NCI-H1092 (cell line): ENCODE measurements around the gene CDRT4.
"Not testable (repeated sequence)": the region's sequence is repeated elsewhere in the genome, so short reads cannot be mapped to it uniquely, and the experiment has no call there.

Source experiments
- DNase-seq: peaks from one replicate; lab custom pipeline; 2025; lab: John Stamatoyannopoulos, UW

The CDRT4 gene

DNA sequence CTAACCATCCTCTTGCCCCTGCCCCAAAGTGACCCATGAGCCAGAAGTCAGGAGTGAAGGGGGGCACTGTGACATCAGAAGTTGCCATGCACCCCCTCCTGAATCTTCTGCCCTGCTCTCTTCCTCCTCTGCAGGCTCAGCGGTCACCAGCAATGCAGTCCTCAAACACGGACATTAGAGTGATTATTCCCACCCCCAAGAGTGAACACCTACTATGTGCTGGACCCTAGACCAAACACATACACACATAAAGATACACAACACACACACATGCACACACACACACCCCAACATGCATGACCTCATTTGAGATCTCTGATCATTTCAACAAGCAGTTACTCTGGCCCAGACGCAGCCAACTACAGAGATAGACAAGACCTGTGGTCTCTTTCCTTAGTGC, at the start of gene CDRT4:
TSS of gene CDRT4 (minus strand) at position 30 of the 400 bp plus-strand sequence. CDS start 27,383 bp downstream, outside the sequence.
- DNase-seq = no peak

DNA sequence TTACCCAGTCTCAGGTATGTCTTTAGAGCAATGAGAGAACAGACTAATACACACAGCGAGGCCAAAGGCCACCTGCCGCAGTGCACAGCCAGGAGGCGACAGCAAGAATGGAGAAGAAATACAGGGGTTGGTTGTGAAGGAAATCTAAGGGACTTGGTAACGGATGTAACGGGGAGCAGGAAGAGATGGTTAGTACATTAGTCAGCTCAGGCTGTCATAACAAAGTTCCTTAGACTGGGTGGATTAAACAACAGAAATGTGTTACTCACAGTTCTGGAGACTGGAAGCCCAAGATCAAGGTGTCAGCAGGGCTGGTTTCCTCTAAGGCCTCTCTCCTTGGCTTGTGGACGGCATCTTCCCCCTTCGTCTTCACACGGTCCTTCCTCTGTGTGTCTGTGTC, 48.7 kb upstream of the CDRT4 start:
- no peak for DNase-seq

DNA sequence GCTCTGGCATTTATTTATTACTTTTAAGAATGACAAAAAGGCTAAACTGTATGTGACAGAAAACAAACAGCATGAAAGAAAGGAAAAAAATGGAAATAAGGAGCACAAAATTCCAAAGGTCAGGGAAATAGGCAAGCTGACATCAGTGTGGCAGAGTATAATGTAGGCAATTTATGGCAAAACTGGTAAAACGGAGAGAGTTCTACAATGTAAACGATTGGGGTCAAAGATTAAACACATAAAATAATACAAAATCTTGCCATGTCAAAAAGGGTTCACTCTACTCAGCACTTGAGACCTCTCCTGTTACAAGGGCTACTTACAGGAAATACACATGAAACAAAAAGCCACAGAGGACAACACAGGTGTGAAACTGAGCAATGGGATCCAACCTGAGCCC, 47.0 kb upstream of the CDRT4 start:
- DNase-seq = no peak

DNA sequence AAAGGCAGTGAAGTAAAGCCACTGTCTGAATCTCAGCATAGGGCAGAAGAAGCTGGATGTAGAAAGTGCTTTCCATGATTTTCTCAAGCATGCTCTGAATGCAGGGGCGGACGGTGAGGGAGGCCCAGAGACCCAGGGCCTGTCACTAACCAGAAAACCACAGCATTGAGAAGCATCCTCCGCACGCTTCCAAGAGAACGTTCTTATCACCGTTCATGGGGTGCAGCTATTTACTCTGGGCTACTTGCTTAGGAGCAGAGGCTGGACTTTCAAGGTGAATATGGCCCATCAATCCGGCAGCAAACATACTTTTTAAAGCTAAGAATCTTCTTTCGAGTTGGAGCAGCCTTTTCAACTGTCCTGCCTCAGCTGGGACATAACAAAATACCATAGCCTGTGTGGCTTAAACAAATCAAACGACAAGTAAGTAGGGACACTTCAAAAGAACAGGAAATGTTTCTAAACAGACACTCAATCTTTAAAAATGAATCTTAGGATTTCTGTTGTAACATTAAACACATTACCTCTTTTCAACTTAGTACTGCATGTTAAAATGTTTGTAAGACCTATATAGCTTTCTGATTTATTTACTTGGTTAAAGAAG, 46.5 kb upstream of the CDRT4 start:
- DNase-seq = no peak

GRCh38 chr17:15513058-15513791, 45.8 kb upstream of the CDRT4 start:
- no peak for DNase-seq

DNA sequence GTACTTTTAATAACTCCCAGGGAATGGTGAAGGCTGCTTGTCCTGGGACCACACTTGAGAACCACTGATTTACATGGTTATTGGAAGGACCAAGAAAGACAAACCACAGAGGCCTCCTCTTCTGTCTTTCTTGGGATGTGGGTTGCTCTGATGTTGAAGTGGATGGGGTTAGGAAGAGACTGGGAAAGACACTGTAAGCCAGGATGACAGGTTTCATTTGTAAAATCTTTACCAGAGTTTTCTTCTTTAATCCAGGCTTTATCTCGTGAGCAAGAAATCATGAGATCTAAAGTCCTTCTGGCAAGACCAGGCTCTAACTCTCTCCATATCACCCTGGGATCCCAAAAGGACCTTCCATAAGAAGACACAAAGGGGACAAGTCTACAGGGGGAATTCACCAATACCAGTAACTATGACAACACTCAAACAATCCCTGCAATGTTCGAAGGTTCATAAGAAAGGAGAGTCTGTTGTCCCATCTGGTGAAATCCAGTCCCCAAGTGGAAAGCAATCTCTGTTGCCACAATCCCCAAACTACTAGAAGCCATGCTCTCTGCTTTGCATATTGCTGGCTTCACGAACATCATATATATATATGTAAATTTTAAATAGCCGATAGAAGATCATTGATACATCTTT, 44.8 kb upstream of the CDRT4 start:
- DNase-seq = no peak

DNA sequence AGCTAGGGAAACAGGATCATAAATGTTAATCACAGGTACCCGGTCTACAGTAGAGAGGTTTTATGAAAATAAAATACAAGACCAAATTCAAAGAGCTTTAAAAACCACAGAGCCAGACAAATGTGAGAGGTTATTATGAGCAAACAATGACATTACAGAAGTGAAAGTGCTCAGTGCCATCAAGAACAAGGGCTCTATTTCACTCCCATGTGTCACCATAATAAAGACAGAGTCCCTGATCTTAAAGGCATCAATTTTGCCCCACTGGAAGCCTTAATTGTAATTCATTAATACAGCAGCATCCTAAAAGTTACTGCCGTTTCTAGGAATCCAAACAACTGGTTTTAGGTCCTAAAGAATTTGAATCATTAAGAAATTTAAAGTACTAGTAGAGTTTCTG, 43.7 kb upstream of the CDRT4 start:
- DNase-seq = no peak

DNA sequence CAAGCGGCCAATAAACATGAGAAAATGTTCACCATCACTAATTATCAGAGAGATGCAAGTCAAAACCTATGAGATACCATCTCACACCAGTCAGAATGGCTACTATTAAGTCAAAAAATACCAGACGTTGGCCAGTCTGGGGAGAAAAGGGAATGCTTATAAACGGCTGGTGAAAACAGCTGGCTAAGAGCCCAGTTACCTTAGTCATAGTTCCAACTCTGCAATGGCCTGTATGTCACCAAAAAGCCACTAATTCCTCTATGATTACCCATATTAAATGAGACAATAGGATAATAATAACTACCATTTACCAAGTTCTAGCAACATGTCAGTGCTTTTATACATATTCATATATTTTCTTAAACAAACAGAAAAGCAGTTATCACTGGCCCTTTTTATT, 42.9 kb upstream of the CDRT4 start:
- DNase-seq = no peak

GRCh38 chr17:15509095-15509494, 41.7 kb upstream of the CDRT4 start:
- no peak for DNase-seq

- no peak for DNase-seq
Observed at GRCh38 chr17:15508466-15508865, 41.0 kb upstream of the CDRT4 start.

DNA sequence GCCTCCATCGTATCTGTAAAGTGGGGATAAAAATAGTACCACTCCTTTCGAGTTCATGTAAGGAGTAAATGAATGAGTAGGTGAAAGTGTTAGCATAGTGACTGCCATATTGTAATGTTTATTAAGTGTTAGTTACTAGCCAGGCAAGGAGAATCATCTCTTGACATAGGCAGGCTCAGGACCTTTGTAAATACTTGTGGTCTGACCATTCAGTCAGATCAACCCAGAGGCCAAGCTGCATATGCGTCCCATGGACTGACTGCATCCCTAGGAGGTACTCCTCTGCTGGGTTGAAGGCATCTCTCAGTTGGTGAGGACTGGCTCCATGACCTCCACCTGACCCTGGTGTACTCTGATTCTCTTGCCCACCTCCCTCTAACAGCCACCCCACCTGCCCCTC, 40.5 kb upstream of the CDRT4 start:
- no peak for DNase-seq

DNA sequence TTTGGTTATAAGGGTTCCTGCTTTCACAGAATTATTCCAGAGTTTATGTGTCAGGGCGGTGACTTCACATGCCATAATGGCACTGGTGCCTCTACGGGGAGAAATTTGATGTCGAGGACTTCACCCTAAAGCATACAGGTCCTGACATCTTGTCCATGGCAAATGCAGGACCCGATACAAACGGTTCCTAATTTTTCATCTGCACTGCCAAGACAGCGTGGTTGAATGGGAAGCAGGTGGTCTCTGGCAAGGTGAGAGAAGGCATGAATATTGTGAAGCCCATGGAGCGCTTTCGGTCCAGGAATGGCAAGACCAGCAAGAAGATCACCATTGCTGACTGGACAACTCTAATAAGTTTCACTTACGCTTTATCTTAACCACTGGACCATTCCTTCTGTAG, 39.6 kb upstream of the CDRT4 start:
- DNase-seq = no peak

DNA sequence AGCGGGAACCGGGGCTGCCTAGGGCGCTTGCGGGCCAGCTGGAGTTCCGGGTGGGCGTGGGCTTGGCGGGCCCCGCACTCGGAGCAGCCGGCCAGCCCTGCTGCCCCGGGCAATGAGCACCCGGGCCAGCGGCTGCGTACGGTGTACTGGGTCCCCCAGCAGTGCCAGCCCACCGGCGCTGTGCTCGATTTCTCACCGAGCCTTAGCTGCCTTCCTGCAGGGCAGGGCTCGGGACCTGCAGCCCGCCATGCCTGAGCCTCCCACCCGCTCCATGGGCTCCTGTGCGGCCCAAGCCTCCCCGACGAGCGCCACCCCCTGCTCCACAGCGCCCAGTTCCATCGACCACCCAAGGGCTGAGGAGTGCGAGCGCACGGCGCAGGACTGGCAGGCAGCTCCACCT, 38.3 kb upstream of the CDRT4 start:
- DNase-seq = not testable (repeated sequence)

DNA sequence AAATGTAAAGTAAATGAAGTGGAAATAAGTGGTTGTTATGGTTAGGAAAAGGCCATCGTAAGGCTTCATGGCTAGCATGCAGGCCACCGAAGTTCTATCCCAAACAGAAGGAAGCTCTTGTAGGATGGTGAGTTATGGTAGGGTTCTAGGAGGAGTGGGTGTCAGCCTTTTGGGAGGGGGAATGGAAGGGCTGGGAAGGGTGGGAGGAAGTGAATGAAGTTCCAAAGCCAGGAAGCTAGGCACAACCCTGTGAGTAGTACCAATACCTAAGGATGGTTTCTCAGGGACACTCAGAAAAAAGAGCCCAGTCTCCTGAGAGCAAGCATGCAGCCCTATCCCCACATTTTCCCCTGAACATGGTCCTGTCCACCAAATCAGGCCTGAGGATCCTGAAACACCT, 36.3 kb upstream of the CDRT4 start:
- DNase-seq = no peak

DNA sequence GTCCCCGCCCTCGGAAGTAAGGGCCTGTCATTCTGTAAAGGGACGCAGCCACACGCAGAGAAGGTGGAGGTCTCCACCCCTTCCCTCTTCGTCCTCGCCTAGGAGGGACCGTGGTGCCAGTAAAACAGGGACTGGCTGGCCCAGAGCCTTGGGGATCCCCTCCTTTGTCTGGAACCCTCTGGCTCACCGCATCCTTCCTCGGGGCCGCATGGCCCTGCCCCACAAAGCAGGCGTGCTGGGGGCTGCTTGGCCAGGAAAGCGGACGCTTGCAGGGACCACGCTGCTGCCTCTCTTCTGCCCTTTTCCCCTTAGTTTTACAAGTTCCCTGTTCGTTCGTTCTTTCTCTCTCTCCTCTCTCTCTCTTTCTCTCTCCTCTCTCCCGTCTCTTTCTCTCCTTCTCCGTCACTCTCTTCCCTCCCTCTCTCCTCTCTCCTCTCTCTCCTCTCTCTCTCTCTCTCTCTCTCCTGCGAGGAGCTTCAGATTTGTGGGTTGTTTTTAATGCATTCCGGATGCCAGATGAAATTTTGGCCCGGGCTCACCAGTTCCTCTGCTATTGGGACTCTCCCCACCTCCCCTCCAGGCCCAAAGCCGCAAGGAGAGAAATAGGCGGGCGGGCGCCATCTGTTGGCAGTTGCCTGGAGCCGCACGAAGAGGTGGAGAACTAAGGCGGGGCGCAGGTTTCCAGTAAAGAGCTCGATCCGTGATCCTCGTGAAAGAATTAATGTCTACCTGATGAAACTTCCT, 35.1 kb upstream of the CDRT4 start:
- no peak for DNase-seq

DNA sequence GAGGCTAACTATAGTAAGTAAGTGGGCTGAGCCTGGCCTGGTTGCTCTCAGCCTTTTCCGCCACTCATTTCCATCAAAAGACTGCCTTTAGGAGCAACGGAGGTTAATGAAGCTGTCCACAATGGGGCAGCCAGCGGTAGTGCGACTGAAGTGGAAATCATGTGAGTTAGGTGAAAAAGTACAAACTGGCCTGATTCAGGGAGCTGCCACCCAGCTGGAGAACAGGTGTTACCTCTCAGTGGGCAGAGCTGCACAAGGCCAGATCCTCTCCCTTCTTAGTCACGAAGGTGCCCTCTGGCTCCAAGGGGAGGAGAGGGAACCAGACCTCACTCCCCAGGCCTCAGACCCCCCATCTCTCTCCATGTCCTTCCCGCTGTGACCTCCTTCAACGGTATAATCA, 34.4 kb upstream of the CDRT4 start:
- DNase-seq = no peak

- no peak for DNase-seq
Observed at GRCh38 chr17:15501282-15501681, 33.9 kb upstream of the CDRT4 start.

- DNase-seq = no peak
Observed at GRCh38 chr17:15498107-15498506, 30.7 kb upstream of the CDRT4 start.

DNA sequence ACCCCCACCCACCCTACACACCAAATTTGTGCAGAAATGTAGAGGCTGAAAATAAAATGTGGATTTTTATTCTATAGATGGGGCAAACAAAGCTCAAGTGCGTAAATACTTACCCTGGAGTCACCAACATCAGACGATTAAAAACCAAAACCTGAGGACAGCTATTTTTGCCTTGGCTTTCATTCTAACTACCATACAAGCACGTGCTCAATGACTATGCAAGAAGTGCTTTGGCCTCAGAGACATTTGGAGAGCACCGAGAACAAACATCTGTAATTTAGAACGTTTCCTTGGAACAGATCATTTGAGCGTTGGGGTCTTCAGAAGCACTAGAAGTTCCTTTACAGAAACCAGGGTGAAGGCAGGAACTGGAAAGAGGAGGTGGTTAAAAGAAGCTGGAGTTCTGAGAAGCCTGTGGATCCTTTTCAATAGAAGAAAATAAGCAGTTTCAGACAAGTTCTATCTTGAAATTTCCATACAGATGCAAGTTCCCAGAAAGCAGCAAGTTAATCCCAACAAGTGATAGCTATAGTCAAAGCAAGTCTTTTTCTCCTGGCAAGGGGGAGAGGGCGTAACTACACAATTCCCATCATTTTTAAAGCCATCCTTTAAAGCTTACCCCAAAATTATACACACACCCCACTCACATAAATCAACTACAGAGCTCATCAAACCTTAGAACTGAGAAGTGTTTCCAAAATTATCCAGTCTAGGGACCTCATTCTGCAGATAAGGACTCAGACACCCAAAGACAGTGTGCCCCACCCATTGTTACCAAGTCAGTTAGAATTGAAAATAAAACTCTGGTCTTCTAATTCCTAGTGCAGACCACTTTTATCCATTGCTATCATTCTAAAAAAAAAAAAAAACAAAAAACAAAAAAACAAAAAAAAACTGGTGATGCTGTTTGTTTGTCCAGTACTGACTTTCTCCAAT, 29.6 kb upstream of the CDRT4 start:
- DNase-seq = no peak

DNA sequence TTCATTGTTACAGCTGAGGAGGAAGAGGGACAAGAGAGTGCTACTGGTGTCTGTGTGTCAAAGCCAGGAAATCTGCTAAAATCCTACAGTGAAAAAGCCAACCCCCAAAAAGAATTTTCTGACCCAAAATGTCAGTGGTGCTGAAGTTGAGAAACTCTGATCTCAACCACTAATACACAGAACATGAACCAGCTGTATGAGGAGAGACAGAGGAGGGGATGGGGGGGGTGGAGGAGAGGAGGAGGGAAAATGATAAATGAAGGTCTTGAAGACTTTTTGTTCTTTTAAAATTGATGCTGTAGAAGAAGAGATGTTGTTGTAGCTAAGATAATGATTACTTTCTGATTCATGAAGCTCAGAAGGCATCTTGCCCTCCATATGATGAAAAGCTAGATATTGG, 27.4 kb upstream of the CDRT4 start:
- DNase-seq = no peak

DNA sequence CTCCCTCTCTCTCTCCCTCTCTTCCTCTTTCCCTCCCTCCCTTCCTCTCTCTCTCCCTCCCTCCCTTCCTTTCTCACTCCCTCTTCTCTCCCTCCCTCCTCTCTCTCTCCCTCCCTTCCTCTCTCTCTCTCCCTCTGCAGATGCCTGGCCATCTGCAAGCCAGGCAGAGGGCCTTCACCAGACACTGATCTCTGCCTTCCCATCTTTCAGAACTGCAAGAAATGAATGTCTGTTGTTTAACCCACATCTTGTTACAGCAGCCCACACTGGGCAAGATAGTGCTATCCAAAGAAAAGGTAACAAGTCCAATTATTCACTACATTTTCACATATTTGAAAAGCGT, 26.2 kb upstream of the CDRT4 start:
- no peak for DNase-seq
